Suppressor macrophage treated with lipopolysaccharide for 1 hour (primary cell): ENCODE measurements around the gene TTLL6.
A peak's percentile ranks its signal among the peaks of the same experiment; 100 is the strongest.

Source experiments
- DNase-seq, 3 donors: peaks; one replicate each; pipeline ENCODE4 v3.0.0-alpha.2; 2020 to 2022

Gene TTLL6

GRCh38 chr17:48757524-48757961 is 59.5 kb downstream of the TTLL6 start:
- no peak for DNase-seq

- peak; percentile 58 to 65 (median 62) for DNase-seq
Measured at GRCh38 chr17:48756830-48757251, 60.2 kb downstream of the TTLL6 start.

GRCh38 chr17:48755356-48755755 is 61.7 kb downstream of the TTLL6 start:
- peak; percentile 76 to 86 (median 86) for DNase-seq

DNA sequence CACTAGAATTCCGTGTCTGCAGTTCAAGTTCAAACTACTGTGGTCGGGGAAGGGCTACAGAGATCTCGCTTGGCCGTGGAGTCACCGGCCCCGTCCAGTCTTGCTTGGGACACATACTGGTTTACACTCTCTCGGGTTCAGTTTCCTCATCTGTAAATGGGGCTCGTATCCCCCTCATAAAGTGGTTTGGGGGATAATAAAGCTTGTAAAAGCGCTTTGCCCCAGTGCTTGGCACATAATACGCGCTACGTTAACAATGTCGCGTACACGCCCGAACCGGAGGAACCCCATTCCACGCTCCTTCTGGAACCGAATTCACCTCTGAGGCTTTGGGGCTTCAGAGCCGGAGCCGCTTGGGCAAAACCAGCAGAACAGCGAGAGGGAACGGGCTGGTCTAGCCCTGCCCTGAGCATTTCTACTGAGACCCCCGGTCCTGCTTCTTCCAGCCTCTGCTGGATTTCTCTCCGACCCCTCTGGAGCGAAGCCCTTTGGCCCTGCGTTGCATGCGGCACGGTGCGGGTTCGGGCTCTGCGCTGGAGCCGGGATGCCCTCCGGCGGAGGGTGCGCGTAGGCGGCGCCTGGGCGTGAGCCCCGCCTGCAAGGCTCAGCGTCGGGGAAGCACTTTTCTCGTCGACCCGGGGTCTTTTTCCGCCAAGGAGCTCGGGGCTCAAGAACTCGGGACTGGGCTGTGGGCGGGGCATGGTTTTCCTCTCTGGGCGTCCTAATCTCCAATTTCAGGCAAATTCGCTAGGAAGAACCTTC is 62.3 kb downstream of the TTLL6 start:
- no peak for DNase-seq

DNA sequence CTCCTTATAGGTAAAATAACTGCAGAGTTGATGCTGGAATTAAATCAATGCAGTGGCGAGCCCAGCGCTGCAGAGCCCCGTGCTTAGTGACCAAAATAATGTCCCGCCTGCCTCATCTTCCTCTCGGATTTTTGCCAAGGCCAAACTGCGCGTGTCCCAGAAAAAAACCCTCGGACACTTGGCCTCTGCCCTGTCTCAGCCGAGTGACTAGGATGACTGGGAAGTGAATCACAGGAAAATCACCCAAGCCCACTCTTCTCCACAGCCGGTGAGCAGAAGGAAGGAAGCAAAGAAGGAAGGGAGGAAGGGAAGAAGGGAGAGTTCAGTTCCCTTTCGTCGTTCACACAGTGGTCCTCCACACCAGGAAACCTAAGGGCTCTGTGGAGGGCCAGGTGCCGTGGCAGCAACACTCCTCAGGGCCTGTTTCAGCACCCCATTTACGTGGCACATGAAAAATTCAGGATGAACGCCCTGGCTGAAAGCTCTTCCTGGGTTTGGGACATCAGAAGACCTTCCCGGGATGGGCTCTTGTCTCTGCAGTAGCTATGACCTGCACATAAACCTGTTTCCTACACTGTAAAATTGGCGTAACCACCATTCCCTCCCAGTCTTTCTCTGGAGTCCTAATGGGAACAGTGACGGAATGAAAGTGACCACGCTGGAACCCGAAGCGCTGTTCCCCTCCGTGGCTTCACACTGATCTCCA is 63.1 kb downstream of the TTLL6 start:
- peak; percentile 71 to 82 (median 75) for DNase-seq

- no peak for DNase-seq
Measured at GRCh38 chr17:48752399-48753288, 64.4 kb downstream of the TTLL6 start.

- no peak for DNase-seq
Measured at GRCh38 chr17:48751733-48752398, 65.2 kb downstream of the TTLL6 start.

DNA sequence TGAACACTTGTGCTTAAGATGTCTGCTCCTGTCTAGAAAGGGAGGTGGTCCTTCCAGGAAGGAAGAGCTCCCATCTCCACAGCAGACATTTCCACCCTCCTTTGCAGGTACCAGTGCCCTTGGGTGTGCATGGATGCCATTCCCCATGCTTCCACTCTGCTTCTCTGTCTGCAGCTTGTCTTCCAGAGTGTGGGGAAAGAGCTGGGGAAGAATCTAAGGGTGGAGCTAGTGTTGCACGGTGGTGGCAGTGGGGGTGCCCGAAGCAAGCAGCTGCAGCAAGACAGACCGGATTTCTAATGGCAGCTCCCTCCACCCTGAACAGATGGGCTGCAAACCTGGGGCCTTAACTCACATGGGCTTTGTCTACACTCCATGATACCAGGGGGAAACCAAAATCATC is 65.9 kb downstream of the TTLL6 start:
- DNase-seq = no peak

DNA sequence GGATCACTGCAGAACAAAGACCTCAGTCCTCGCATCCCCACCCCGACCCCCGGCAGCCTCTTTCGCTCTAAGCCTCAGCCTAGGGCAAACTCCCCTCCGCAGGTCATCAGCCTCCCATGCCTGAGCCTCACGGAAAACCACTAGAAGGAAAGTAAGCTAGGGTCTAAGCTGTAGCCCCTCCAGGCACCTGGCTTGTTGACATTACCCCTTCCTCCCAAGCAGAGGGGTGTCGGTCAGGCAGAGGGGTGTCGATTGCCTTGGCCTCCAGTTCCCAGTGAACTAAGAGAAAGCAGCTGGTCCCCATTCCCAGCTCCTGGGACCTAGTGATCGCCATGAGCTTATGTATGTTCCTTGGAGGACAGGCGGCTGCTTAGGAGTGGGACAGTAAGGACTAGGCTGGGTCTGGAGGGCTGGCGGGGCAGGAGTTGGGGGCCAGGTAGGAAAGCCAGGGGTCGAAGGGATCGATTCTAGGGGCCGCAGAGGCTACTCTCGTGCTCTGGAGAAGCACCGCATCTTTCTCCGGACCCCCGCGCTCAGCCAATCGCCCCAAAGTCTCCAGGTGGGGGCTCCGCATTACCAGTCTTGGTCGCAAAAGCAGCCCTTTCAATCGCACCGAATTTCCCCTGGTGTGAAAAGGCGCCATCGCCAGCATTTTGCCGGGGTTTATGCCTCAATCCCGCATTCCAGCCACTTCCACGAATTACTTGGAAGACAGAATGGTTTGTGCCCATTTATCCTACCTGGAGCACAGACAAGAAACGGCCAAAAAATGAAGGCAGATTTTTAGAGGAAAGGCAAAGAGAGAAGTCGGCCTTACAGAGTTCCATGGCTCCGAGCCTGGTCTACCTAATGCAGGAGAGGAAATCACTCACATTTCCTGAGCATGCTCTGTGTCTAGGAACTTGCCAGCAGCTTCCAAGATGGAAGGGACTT is 67.1 kb downstream of the TTLL6 start:
- DNase-seq = no peak

- DNase-seq = no peak
Measured at GRCh38 chr17:48748718-48749566, 68.1 kb downstream of the TTLL6 start.

GRCh38 chr17:48747445-48748363 is 69.3 kb downstream of the TTLL6 start:
- DNase-seq = no peak

DNA sequence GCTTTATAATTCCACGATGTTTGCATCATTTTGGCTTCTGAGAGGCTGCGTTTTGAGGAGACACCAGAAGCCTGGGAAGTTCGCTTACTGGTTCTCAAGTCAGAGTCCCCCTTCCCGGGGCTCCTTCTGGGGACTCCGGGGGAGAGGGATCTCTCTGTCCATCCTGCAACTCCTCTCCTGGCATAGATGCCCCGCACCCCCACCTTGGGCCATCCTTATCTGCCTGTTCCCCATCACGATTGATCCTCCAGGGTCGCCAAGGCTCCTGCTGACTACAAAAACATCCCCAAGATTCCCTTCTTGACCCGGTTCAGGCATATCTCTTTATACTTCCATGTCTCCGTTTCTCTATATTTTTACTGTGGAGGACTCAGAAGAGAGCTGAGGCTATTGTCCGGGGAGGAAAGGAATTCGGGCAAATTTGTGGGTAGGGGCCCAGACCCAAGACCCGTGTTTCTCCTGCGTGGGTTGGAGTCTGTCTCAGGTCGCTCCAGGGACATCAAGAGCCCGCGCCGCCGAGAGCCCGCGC is 70.0 kb downstream of the TTLL6 start:
- no peak for DNase-seq

DNA sequence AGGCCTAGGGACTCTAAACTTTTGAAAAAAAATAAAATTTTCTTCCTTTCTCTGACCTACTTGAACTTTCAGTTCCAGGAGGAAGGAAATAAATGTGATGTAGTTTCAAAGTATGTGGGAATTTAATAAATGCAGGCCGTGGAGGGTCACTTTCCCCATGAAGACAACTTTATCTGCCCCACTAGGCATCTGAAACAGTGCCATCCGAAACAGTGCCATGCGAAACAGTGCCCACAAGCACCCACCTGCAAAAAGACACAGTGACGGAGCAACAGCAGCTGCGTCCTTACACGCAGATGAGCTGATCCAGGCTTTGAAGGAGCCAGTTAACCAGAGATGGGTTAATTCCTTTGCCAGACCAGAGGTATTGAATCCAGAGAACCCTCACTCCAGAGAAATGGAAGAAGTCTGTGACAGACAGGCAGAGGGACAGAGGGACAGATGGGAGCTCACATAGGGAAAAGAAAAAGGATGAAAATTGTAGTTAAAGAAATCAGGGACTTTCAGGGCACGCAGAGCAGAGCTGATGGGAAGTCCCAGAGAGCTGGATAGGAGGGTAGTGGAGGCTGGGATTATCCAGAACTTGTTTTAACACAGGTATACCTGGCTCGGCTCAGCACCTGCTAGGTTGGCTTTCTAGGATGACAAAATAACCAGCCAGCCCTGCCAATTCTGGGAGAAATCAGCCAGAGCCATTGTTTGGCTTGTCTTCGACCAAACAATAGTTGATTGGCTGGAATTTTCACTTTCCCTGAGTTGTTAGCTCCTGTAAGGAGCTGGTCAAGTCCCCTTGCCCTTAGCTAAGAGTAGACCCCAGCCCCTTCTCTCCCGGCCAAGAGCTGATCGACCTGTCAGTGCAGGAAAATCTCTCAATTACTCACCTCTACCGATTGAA is 71.4 kb downstream of the TTLL6 start:
- no peak for DNase-seq

- no peak for DNase-seq
Measured at GRCh38 chr17:48740537-48740936, 76.5 kb downstream of the TTLL6 start.

GRCh38 chr17:48738803-48739526 is 78.1 kb downstream of the TTLL6 start:
- DNase-seq = peak in 2 of 3 donors; percentile 31

GRCh38 chr17:48738424-48738802 is 78.6 kb downstream of the TTLL6 start:
- DNase-seq = no peak

DNA sequence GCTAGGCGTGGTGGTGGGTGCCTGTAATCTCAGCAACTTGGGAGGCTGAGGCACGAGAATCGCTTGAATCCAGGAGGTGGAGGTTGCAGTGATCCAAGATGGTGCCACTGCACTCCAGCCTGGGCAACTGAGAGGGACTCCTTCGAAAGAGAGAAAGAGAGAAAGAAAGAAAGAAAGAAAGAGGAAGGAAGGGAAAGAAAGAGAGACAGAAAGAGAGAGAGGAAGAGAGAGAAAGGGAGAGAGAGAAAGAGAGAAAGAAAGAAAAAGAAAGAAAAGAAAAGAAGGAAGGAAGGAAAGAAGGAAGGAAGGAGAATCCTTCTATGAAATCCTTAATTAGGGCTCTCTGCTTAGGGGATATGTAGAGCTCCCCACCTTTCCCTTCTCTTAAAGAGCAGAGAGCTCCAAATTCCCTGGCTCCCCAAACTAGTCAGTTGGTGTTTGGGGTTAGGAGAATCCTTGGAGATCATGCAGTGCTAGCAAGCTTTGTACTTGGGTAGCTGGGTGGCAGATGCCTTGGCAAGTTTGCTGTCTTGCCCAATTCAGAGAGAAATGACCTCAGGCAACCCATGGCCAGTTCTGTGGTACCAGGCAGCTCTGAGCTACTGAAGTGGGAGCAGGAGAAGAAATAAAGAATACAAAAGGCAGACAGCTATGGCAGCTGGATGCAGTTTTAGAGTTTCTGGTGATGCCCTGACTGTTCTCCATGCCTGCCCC is 79.5 kb downstream of the TTLL6 start:
- no peak for DNase-seq
